ENCODE data around the gene CFAP299.

Gene CFAP299

GRCh38 chr4:80495865-80496264 is 160.3 kb downstream of the CFAP299 start:
- Histone ChIP-seq H3K27ac (no peak overlapping the region), H3K4me3 (ENCODE audit: low read depth in 1 of 2, low read length in 1 of 2) (no peak overlapping the region), H3K36me3 (no peaks in the 10 kb centered on the region), H3K4me1 (ENCODE audit: control insufficient read depth in 1 of 2, insufficient read depth in 1 of 2, low read depth in 1 of 2, low read length in 1 of 2) (no peaks in the 10 kb centered on the region), H3K9me3 (no peaks in the 10 kb centered on the region), H3K27me3 (no peaks in the 10 kb centered on the region)
- no peak for TF ChIP-seq CTCF (IDR thresholded peaks at IDR 0.05)

GRCh38 chr4:80498725-80499124 is 163.2 kb downstream of the CFAP299 start:
- H3K9me3 ChIP-seq: no peaks in the 10 kb centered on the region
- H3K27me3 ChIP-seq: no peaks in the 10 kb centered on the region
- no peak for TF ChIP-seq CTCF (IDR thresholded peaks at IDR 0.05)
- H3K4me3 ChIP-seq (ENCODE audit: low read depth in 1 of 2, low read length in 1 of 2): no peak overlapping the region
- no peaks in the 10 kb centered on the region for H3K36me3 ChIP-seq
- no peaks in the 10 kb centered on the region for H3K4me1 ChIP-seq (ENCODE audit: control insufficient read depth in 1 of 2, insufficient read depth in 1 of 2, low read depth in 1 of 2, low read length in 1 of 2)
- H3K27ac ChIP-seq: no peak overlapping the region

GRCh38 chr4:80500613-80501012 is 165.1 kb downstream of the CFAP299 start:
- Histone ChIP-seq H3K9me3 (no peaks in the 10 kb centered on the region), H3K4me1 (ENCODE audit: control insufficient read depth in 1 of 2, insufficient read depth in 1 of 2, low read depth in 1 of 2, low read length in 1 of 2) (no peaks in the 10 kb centered on the region), H3K36me3 (no peaks in the 10 kb centered on the region), H3K27me3 (no peaks in the 10 kb centered on the region), H3K27ac (no peak overlapping the region), H3K4me3 (ENCODE audit: low read depth in 1 of 2, low read length in 1 of 2) (no peak overlapping the region)
- TF ChIP-seq CTCF (IDR thresholded peaks at IDR 0.05): no peak

- Histone ChIP-seq H3K4me1 (ENCODE audit: control insufficient read depth in 1 of 2, insufficient read depth in 1 of 2, low read depth in 1 of 2, low read length in 1 of 2) (no peaks in the 10 kb centered on the region), H3K4me3 (ENCODE audit: low read depth in 1 of 2, low read length in 1 of 2) (no peak overlapping the region), H3K9me3 (no peaks in the 10 kb centered on the region), H3K36me3 (no peaks in the 10 kb centered on the region), H3K27ac (no peak overlapping the region), H3K27me3 (no peaks in the 10 kb centered on the region)
- TF ChIP-seq CTCF (IDR thresholded peaks at IDR 0.05): no peak
Observed at GRCh38 chr4:80507077-80507476, 171.5 kb downstream of the CFAP299 start.

- Histone ChIP-seq H3K27me3 (no peaks in the 10 kb centered on the region), H3K4me3 (ENCODE audit: low read depth in 1 of 2, low read length in 1 of 2) (no peak overlapping the region), H3K36me3 (no peaks in the 10 kb centered on the region), H3K4me1 (ENCODE audit: control insufficient read depth in 1 of 2, insufficient read depth in 1 of 2, low read depth in 1 of 2, low read length in 1 of 2) (no peaks in the 10 kb centered on the region), H3K27ac (no peak overlapping the region), H3K9me3 (no peaks in the 10 kb centered on the region)
- no peak for TF ChIP-seq CTCF (IDR thresholded peaks at IDR 0.05)
Observed at GRCh38 chr4:80507507-80507906, 172.0 kb downstream of the CFAP299 start.

GRCh38 chr4:80515496-80515895 is 180.0 kb downstream of the CFAP299 start:
- no peaks in the 10 kb centered on the region for H3K36me3 ChIP-seq
- no peak overlapping the region for H3K4me3 ChIP-seq (ENCODE audit: low read depth in 1 of 2, low read length in 1 of 2)
- H3K27ac ChIP-seq: no peak overlapping the region
- no peak for TF ChIP-seq CTCF (IDR thresholded peaks at IDR 0.05)
- H3K9me3 ChIP-seq: no peaks in the 10 kb centered on the region
- H3K27me3 ChIP-seq: no peaks in the 10 kb centered on the region
- H3K4me1 ChIP-seq (ENCODE audit: control insufficient read depth in 1 of 2, insufficient read depth in 1 of 2, low read depth in 1 of 2, low read length in 1 of 2): no peaks in the 10 kb centered on the region

All from neutrophil (primary cell).